GM12864 (cell line): ENCODE measurements around the gene TLE7.

Experiments
- DNase-seq: peaks from one replicate; pipeline ENCODE4 v3.0.0-alpha.2; 2011; ENCODE audit warnings: low read depth
- H3K4me3 ChIP-seq: 2 replicates; pipeline ENCODE4 v1.5.1; 2011; ENCODE audit warnings: mild to moderate bottlenecking, low read depth, low read length, control low read depth
- CTCF ChIP-seq: IDR thresholded peaks from 2 replicates; pipeline ENCODE4 v1.5.1; 2011; ENCODE audit warnings: low read depth, mild to moderate bottlenecking, moderate library complexity, low read length, control low read depth, inconsistent platforms; ENCODE audit errors: missing control alignments

Gene TLE7

GRCh38 chr16:71432906-71433305 lies 8.9 kb downstream of the TLE7 start:
- no peak for TF ChIP-seq CTCF
- no peak for DNase-seq
- no peak overlapping the region for H3K4me3 ChIP-seq

GRCh38 chr16:71431991-71432390 lies 9.9 kb downstream of the TLE7 start:
- TF ChIP-seq CTCF = no peak
- no peak overlapping the region for H3K4me3 ChIP-seq
- DNase-seq = no peak

GRCh38 chr16:71431176-71431575 lies 10.7 kb downstream of the TLE7 start:
- H3K4me3 ChIP-seq = no peak overlapping the region
- no peak for DNase-seq
- TF ChIP-seq CTCF = no peak

DNA sequence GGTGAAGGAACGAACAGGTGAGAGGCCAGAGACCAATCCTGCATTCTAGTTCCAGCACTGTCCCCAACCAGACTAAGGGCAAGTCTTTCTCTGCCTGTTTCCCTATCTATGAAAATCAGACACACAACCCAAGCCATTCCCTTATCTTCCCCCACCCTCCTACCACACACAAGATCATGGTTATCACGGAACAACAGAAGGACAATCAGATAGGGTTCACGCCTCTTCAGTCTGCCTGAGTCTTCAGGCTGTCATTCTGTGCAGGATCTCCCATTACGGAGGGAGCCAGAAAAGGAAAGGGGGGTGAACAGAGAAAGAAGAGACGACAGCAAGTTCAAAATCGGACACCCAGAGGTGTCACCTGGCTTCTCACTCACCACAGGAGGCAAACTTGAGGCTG lies 11.1 kb downstream of the TLE7 start:
- no peak overlapping the region for H3K4me3 ChIP-seq
- TF ChIP-seq CTCF = no peak
- DNase-seq = no peak

DNA sequence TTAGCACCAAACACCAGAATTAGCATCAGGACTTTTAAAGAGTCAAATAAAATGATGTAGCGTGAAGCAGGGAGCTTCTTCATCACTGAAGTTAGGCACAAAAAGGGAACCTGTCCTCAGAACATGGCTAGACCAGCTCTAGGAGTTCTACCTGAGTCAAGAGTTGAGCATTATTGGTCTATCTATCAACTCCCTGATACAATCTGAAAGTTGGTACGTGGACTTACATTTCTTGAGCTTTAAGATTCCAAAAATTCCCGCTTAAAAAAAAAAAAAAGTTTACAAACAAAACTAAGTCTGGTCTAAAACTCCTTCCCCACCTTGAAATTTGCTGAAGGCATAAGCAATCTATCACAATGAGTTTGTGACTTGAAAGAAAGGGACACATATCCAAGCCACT lies 12.3 kb downstream of the TLE7 start:
- TF ChIP-seq CTCF = no peak
- no peak overlapping the region for H3K4me3 ChIP-seq
- no peak for DNase-seq

DNA sequence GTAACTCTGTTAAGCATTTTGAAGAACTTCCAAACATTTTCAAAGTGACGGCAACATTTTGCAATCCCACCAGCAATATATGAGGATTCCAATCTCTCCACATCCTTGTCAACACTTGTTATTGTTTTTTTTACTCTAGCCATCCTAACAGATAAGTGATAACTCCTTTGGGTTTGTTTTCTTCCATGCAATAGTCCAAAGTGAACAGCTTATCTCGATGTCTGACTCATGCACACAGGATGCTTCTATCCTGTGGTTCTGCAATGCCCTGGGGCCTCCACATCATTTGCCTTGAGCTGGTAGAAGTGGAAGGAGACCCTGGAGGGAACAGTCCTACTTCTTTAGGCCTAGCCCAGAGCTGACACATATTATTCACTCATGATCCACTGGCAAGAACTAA lies 13.0 kb downstream of the TLE7 start:
- DNase-seq = no peak
- no peak for TF ChIP-seq CTCF
- H3K4me3 ChIP-seq = no peak overlapping the region

DNA sequence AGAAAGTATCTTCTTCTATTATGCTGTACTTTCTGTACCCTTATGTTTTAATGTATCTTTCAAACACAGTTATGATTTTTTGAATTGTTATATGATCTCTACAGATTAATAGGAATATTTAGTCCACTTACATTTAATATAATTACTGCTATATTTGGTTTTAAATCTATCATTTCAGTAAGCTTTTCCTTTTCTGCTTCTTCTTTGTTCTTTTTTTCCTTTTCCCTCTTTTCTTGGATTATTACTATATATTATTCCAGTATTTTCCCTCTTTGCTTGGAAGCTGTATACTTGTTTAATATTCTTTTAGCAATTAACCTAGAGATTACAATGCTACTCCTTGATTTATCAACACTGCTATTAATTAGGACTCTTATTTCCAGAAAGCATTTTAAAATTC lies 13.5 kb downstream of the TLE7 start:
- no peak for TF ChIP-seq CTCF
- DNase-seq = no peak
- H3K4me3 ChIP-seq = no peak overlapping the region
